Hippocampal formation (tissue), 2 donors: Measurements from ENCODE around the gene LAMA1.

Experiments
- DNase-seq, 2 donors: peaks; one replicate each; lab custom pipeline; 2025; lab: John Stamatoyannopoulos, UW

The LAMA1 gene

GRCh38 chr18:6994056-6994770 lies 123.4 kb downstream of the LAMA1 start:
- DNase-seq: no peak

DNA sequence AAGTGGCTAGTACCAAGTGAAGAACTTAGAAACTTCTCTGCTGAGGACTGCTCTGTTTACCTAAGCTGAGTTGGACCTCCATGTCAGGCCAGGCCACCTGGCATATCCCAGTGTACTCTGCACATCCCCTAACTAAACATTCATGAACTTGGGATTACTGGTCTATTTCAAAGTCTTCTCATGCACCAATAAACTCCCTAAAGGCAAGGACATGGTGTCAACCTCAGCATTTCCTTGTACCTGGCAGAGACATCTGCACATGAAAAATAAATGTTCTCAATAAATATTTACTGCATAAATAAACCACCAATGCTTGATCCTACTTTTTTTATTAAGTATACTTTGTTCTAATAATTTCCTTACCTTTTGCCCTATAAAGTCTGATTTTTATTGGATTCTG lies 124.8 kb downstream of the LAMA1 start:
- no peak for DNase-seq

DNA sequence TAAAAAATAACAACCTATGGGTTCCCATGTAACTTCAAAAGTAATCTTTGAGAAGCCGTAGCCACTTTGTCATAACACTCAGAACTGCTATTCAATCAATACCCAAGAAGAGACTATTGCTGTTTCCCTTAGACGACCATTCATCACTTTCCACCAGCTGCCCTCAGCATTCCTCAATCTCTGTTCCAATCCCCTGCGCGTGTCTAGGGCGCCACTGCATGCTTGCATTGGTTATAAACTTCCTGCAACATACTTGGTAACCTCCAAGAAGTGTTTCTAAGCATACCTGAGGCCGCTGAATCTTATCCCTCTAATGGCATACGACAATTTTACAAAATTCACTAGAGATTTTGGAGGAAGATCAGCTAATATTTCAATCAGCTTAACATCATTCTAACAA lies 134.2 kb downstream of the LAMA1 start:
- DNase-seq: no peak

- DNase-seq: no peak
Observed at GRCh38 chr18:6982398-6982797, 135.2 kb downstream of the LAMA1 start.

- DNase-seq: no peak
Observed at GRCh38 chr18:6980363-6980762, 137.2 kb downstream of the LAMA1 start.

DNA sequence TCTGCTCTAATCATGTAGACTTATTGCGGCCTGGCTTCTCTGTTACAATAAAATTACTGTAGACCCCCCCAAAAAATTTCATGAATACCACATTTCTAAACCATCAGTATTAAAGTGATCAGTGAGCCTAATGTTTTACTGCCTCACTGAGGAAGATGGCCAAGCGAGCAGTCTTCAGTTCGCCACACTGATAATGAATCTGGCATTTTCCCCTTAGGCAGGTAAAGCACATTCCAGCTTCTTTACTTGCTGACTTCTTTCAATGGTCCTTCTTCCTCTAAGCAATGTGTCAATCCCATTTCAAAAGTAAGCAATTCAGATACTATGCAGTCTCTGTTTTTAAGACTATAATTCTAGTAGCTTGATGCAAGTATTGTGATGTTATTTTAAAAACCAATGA lies 137.6 kb downstream of the LAMA1 start:
- DNase-seq: no peak

DNA sequence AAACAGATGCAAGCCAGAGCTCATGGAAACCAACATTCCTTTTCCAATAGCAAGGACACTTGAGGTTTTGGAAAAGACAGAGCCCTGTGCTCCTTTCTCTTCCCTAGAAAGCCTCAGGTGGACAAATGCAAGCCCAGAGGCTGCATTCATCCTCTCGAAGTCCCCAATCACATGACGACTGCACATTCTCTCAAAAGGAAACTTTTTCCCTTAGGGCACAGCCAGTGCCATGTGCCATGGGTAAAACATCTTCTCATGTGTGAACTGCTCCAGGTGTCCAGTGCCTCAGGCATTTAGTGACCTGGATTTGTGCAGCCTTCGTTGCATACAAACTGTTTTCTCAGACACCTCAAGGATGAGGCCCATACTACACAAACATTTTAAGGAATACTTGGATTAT lies 140.7 kb downstream of the LAMA1 start:
- no peak for DNase-seq

GRCh38 chr18:6975084-6975483 lies 142.5 kb downstream of the LAMA1 start:
- DNase-seq: no peak

DNA sequence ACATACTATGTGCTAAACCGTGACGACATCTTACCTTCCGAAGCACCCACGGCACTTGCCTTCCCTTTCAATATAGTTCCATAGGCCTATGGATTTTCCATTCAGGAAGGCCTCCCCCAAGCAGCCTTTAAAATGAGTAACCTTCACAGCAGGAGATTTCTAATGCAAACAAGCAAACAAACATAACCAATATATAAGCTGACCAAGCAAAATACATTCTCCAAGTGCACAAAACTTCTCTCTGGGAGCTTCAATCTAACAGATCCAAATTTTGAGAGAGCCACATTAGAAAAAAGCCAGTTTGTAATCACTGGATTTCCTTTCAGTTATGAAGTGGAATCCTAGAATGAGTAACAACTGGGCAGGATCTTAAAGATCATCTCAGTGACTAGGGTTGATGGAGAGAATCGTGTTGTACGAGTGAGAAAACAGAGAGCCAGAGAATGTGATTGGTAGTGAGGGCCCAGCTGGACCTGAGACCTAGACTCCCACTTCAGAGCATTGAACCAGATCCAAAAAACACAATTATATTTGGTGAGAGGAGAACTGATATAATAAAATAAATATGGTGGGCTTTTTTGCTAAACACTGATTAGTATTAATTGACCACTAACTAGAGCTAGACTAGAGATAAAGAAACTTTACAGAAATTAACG lies 145.6 kb downstream of the LAMA1 start:
- DNase-seq: no peak

- no peak for DNase-seq
Observed at GRCh38 chr18:6963452-6964097, 154.0 kb downstream of the LAMA1 start.

DNA sequence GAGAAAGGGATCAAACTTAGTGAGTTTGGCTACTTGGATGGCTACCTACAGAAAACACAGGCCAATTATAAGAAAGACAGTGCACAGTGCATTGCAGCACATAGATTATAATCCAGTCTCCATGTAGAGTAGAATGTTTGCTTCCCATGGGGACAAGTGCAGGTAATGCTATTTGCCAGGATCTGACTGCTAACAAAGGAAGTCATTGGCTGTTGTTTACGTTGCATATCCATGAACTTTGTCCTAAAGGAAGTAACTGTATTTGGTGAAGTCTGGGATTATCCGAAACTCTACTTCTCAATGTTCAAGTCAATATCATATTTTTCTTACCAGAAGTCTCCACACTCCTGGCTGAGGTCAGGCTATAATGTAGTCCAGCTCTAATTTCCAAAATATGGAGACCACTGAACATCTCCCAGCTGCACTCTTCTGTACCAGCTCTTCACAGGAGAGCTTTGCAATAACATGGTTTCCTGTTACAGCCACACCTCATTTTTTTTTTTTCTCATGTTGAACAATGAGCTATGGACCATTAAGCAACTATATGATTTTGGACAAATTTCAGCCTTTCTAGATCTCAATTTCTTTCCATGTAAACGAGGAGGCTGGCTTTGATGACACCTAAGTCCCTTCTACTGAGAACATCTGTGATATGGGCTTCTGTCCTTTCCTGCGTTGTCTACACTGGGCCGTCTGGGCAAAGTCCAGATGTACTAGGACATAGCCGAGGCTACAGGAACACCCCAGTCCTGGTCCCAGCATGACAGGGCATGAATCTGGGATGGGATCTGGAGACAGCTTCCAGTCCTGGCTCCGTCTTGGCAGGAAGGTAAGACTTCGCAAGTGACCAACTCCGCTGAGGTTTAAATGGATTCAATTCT lies 154.8 kb downstream of the LAMA1 start:
- DNase-seq: no peak

DNA sequence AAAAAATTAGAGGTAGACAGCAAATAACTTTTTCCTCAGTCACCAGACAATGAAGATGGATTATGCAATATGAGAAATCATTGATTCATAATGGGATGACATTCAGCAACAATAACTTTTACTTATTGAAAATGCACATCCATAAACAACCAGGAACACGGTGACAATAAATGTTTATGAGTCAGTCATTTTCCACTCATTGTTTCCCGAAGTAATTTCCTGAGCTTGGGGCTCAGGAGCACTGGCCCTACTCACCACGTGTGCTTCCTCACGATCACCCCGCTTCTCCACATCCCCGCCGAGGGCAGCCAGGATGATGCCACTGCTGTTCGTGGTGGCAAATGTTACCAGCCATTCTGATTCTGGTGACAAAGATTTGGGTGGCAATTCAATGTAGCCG lies 156.3 kb downstream of the LAMA1 start:
- no peak for DNase-seq

DNA sequence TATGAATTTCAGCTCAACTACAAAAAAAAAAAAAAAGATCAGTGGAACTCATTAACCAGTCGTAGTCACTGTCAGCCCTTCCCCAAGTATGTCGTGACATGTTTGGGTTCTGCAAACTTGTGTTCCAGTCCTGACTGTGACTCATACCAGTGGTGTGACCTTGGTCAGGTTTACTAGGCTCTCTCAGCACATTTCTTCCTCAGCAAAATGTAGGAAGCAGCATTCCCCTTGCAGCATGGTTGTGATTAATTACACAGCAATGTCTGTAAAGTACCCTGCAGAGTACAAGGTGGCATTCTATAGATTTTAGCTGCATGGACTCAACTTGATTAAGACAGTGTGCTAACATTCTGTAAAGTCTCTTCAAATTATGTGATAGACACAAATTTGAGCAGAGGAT lies 156.9 kb downstream of the LAMA1 start:
- no peak for DNase-seq

DNA sequence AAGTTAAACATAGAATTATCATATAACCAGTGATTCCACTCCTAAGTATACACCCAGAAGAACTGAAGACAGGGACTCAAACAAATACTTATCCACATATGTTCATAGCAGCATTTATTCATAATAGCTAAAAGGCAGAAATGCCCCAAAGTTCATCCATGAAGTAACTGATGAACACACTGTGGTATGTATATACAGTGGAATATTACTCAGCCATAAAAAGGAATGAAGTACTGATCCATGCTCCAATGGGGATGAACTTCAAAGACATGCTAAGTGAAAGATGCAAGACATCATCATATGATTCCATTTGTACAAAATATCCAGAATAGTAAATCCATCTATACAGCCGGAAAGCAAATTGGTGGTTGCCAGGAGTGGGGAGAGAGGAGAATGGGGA lies 157.5 kb downstream of the LAMA1 start:
- DNase-seq: no peak

DNA sequence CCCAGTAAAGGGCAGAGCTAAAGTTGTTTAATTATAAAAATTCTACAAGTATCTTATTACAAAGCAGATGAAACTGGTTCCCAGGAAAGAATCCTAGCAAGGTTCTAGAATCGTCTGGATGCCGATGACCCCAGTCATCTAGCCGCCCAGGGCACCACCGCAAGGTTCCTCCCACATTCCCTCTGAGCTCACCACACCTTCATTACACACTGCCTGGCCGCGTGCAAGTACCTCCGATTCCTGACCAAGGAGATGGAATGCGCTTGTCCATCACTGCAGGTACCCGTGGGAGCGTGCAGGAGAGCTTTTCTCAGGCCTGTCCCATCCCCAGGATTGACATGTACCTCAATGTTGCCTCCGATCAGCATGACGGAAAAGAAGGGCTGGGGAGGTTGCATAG lies 158.5 kb downstream of the LAMA1 start:
- DNase-seq: no peak

DNA sequence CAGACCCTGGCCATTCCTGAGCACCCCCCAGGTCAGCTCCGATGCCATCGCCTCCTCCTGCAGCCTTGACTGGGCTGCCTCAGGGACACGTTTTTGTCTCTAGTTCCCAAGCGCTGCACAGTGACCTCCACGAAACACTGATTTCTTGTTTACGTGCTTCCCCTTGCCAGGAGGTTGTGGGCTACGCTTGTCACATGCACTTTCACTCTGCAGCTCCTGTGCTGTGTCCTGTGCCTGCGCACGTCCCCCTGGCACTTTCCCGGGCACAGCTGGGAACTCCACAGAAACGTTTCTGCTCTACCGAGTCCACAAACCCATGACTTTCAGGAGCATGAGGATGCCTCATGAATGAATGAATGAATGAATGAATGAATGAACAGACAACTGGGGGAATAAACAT lies 160.6 kb downstream of the LAMA1 start:
- DNase-seq: no peak

DNA sequence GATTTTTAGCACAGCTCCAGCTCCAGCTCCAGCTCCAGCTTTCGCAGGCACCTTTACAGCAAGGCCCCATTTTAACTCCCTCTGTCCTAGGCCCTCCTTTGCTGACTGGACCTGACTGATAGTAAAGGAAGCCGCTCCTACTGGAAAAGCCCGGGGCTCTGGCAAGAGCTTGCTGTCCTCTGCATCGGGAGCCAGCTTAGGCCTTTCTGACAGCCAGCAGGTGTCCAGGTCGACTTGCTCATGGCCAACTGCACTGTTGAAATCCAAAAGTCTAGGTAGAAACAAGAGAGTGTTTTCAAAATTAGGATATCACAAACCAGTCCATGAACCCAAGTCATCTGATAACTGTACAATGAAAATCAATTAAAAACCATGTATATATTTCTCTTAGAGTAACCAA lies 161.1 kb downstream of the LAMA1 start:
- DNase-seq: no peak

DNA sequence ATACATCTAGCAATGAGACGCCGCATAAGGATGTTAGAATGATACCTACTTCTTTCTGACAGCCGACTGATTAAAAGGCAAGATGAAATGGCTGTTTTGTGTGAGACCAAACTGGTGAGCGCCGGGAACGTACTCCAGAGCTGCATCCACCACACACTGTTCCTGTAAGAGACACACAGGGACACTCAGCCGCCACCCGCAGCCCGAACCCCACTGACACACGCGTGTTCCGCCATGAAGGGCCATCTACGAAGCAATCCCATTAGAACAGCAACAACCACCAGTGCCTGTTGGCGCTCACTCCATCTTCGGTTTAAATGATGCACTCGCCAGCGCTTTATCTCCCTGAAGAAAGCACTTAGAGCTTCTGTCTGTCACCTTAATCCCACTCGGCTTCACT lies 162.3 kb downstream of the LAMA1 start:
- no peak for DNase-seq

DNA sequence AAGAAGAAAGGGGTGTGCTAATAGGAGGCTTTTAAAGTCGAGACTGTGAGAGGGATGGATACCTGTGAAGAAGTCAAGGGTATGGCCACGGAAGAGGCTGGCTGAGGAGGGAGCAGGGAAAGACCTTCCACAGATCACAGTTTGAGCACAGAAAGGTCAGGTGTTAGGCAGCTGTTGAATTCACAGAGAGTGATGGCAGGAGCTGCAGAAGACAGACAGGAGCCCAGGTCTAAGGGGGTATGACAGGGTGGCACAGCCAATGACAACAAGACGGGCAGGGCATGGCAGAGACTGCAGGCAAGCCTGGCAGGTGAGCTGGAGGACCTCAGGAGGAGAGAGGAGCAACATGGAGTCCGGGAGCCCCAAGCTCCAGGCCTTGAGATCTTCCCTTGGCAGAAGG lies 163.1 kb downstream of the LAMA1 start:
- DNase-seq: no peak

GRCh38 chr18:6951336-6952090 lies 166.1 kb downstream of the LAMA1 start:
- DNase-seq: no peak

GRCh38 chr18:6950641-6951040 lies 167.0 kb downstream of the LAMA1 start:
- no peak for DNase-seq
